CD4-positive, alpha-beta T cell treated with Interleukin-17A for 1 hour (primary cell): Measurements from ENCODE around the gene TAS1R3.
"Not testable (repeated sequence)": the region's sequence is repeated elsewhere in the genome, so short reads cannot be mapped to it uniquely, and the experiment has no call there.

ENCODE experiments used
- DNase-seq: peaks from one replicate; pipeline ENCODE4 v3.0.0-alpha.2; 2020

Gene TAS1R3

GRCh38 chr1:1309251-1310108, 21.6 kb upstream of the TAS1R3 start:
- DNase-seq = peak; percentile 13

- no peak for DNase-seq
These were observed 21.0 kb upstream of the TAS1R3 start for GRCh38 chr1:1310109-1310385.

- no peak for DNase-seq
These were observed 20.5 kb upstream of the TAS1R3 start for GRCh38 chr1:1310476-1311053.

- DNase-seq = no peak
These were observed 19.7 kb upstream of the TAS1R3 start for GRCh38 chr1:1311107-1312104.

- no peak for DNase-seq
These were observed 18.4 kb upstream of the TAS1R3 start for GRCh38 chr1:1312450-1313314.

- DNase-seq = no peak
These were observed 17.4 kb upstream of the TAS1R3 start for GRCh38 chr1:1313500-1314236.

- no peak for DNase-seq
These were observed 16.9 kb upstream of the TAS1R3 start for GRCh38 chr1:1314237-1314586.

GRCh38 chr1:1314678-1315335, 16.3 kb upstream of the TAS1R3 start:
- no peak for DNase-seq

- no peak for DNase-seq
These were observed 15.6 kb upstream of the TAS1R3 start for GRCh38 chr1:1315435-1315954.

GRCh38 chr1:1316199-1316598, 14.9 kb upstream of the TAS1R3 start:
- DNase-seq = not testable (repeated sequence)

GRCh38 chr1:1317420-1317819, 13.7 kb upstream of the TAS1R3 start:
- no peak for DNase-seq

GRCh38 chr1:1318131-1318652, 12.9 kb upstream of the TAS1R3 start:
- no peak for DNase-seq

- no peak for DNase-seq
These were observed 12.1 kb upstream of the TAS1R3 start for GRCh38 chr1:1318777-1319645.

- DNase-seq = no peak
These were observed 11.5 kb upstream of the TAS1R3 start for GRCh38 chr1:1319646-1319941.

- no peak for DNase-seq
These were observed 10.2 kb upstream of the TAS1R3 start for GRCh38 chr1:1320666-1321448.

GRCh38 chr1:1321477-1321876, 9.6 kb upstream of the TAS1R3 start:
- DNase-seq = no peak

GRCh38 chr1:1322418-1322817, 8.7 kb upstream of the TAS1R3 start:
- no peak for DNase-seq

GRCh38 chr1:1322952-1323351, 8.1 kb upstream of the TAS1R3 start:
- no peak for DNase-seq

- no peak for DNase-seq
These were observed 7.0 kb upstream of the TAS1R3 start for GRCh38 chr1:1324084-1324523.
